ENCODE data around the gene NAT14.
"Not testable (repeated sequence)": the region's sequence is repeated elsewhere in the genome, so short reads cannot be mapped to it uniquely, and the experiment has no call there.

NAT14 gene

DNA sequence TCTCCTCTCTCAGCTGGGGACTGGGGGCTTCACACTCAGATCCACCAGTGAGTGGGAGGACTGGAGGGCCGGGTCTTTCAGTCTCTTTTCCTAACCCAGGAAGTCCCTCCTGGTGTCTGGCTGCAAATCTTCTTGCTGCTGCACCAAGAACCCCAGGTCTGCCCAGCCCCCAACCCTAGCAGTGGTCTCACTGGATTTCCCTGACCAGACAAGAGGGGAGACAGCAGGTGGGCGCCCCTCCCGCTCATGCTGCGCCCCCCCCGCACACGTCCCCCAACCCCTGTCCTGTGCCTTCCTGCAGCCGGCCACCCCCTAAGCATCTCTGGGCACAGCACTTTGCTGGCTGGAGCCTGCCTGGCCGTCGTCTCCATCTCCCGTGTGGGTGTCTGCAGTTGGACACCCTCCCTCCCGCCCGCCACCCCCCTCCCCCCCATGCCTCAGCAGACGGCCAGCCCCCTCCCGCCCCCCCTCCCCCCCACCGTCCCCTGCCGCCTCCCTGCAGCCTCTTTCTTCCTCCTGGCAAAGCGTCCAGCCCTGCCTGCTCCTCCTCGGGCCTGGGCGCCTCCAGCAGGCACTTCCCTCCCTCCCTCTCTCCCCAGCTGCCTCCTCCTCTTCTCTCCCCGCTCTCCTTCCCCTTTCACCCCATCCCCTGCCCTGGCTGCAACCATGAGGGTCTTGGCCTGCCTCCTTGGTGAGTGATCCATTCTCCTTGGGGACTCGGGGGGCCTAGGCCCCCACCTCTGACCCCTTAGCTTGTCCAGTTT is 3.1 kb downstream of the NAT14 start, which contains the start of gene SSC5D:
Gene SSC5D, plus strand, starts transcription at position 513 of the 764 bp plus-strand sequence. Its CDS starts 154 bp downstream, at position 667.
- peak; percentile 65 for DNase-seq

DNA sequence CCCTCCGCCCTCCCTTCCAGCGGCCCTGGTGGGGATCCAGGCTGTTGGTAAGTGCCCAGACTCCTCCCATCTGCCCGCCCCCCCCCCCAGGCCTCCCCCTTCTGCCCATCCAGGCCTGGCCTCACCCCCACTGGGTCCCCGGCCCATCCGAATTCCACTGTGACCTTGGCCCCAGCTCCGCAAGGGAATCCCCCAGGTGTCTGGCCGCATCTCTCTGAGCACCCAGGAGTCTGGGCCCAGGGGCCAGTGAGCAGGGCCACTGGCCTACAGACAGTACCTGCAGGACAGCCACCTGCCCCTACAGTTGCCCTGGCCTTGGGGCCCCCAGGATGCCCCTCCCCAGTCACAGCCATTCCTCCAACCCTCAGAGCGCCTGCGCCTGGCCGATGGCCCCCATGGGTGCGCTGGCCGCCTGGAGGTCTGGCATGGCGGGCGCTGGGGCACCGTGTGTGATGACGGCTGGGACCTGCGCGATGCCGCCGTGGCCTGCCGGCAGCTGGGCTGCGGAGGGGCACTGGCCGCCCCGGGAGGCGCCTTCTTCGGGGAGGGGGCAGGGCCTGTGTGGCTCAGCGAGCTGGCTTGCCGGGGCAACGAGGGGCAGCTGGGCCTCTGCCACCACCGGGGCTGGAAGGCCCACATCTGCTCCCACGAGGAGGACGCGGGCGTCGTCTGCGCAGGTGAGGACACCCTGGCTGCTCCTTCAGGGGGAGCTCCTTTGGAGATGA is 4.2 kb downstream of the NAT14 start:
- no peak for DNase-seq

DNA sequence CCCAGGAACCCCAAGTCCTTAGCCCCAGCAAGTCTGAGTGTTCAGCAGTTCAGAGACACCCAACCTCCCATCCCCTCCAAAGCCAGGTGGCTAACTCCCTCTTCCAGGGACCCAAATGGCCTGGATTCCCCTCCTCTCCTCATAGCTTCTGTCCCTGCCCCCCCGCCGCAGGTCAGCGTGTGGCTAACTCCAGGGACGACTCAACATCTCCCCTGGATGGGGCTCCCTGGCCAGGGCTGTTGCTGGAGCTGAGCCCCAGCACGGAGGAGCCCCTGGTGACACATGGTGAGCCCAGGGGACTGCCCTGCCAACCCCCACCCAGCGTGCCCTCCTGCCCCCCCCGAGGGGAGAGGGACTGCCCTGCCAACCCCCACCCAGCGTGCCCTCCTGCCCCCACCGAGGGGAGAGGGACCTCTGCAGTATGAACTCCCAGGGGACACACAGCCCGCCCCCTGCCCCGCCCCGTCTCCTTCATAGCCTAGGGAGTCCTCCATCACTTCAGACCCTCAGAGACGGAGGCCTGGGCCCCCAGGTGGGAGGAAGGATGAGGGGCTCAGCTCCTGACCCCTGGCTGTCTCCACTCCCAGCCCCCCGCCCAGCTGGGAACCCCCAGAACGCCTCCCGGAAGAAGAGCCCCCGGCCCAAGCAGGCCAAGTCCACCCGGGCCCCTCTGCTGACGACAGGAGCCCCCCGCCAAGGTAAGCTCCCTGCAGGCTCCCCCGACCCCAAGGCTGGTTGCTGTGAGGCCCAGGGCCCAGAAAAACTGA is 4.9 kb downstream of the NAT14 start:
- no peak for DNase-seq

DNA sequence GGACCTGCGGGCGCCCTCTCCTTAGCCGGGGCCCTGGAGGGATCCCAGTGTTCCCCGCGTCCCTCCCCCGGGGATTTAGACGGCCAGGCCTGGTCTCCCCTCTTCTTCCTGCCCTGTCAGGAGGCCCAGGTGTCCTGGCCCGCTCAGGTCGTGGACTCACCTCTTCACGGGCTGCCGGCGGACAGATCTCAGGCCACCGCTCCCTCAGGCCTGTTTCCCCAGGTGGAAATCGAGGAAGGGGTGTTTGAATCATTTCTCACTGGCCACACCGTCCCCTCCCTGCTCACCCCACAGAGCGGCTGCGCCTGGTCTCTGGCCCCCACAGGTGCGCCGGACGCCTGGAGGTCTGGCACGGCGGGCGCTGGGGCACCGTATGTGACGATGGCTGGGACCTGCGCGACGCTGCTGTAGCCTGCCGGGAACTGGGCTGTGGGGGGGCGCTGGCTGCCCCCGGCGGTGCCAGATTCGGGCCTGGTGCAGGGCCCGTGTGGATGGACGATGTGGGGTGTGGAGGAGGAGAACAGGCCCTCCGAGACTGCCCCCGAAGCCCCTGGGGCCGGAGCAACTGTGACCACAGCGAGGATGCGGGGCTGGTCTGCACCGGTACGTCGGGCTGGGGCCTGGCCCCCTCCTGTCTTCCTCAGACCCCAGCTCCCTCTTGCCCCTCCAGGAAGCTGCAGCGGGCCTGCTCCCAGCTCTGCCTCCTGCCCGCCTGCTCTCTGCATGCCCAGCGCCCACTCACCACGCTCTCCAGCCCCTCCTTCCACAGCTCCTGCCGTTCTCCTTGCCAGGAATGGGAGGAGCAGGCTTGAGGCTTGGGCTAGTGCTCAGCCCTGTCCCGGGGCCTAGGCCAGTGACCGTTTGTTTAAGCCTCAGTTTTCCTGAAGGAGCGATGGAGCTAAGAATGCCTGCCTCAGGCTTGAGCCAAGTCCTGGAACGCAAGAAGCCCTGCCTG is 5.8 kb downstream of the NAT14 start:
- DNase-seq: no peak

DNA sequence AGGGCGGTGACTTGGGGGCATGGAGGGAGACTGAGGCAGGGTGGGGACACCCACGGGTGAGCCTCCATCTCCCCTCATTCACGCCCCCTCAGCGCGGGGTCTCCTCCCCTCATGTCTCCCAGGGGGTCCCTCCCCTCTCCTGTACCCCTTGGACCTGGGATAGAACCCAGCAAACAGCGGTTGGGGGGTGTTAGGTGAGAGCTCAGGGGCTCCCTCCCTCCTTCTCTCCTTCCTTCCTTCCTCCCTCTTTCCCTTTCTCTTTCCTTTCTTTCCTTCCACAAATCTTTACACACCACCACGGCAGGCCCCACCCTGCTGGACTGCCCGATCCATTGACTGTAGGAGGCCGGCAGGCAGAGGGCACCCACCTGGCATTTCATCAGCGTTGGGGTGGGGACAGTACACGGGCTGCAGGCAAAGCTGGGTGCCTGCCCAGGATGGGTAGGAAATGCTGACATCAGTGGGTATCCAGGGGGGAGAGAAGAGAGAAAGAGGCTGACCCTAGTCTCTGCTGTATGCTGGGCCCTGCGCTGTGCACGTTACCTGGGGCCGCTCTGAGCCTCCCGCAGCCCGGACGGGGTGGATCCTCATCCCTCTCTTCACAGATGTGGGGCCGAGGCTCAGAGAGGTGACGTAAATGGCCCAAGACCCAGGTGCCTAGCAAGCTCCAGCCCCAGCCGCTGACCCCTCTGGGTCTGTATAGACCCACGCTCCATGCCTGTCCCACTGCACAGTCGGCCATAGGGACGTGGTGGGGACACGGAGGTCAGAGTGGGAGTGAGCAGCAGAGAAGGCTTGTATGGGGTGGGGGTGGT is 6.8 kb downstream of the NAT14 start:
- DNase-seq: no peak

DNA sequence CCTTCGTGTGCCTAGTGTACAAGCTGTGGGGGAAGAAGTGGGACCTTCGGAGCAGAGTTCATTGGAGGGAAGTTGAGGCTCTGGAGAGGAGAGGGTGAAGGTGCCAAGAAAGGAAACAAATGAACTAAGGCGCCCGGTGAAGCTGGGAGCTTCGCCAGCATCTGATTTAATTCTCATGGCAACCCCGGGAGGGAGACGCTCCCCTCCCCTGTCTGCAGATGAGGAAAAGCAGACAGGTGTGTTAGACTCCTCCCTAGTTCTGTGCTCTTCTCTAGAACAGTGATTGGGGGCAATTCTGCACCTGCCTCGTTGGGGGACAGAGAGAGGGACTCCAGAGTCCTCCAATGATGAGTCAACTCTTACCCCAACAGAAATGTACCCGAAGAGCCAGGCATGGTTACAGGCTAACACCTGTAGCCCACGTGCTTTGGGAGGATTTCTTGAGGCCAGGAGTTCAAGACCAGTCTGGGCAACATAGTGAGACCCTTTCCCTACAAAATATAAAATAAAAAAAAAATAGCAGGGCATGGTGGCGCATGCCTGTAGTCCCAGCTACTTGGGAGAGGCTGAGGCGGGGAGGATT is 7.5 kb downstream of the NAT14 start:
- no peak for DNase-seq

DNA sequence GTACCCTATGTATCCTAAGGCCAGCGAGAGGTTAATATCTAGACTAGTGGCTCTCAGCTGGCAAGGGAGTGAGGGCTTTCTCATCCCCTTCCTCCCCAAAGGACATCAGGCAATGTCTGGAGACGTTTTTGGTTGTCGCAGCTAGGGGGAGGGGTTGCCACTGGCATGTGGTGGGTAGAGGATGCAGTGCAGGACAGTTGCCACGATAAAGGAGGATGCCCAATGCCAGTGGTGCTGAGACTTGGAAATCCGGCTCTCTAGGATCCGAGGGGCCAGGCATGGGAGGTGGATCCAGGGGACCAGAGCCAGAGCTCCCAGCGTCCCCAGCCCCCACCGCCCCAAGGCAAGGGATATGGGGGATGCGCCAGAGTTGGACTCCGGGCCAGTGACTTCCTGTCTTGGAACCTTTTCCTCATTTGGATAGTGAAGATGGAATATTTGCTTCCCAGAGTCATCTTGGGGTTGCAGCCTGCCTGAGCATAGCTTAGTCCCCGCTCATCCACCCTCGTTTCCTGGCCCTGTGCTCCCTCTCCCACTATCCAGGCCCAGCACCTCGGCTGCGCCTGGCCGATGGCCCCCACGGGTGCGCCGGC is 8.2 kb downstream of the NAT14 start:
- DNase-seq: peak; percentile 47

DNA sequence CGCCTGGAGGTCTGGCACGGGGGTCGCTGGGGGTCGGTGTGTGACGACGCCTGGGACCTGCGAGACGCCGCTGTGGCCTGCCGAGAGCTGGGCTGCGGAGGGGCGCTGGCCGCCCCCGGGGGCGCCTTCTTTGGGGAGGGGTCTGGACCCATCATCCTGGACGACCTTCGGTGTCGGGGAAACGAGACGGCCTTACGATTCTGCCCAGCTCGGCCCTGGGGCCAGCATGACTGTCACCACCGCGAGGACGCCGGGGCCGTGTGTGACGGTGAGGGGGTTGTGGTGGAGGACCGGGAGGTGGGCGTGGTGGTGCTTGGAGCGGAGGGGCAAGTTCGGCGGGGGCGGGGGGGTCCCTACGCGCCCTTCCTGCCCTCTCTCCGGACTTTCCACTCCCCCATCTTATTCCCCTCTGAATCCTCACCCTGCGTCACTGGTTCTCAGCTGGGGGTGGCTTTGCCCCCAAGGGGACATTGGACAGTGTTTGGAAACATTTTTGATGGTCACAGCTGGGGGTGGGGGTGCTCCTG is 8.7 kb downstream of the NAT14 start:
- DNase-seq: no peak

DNA sequence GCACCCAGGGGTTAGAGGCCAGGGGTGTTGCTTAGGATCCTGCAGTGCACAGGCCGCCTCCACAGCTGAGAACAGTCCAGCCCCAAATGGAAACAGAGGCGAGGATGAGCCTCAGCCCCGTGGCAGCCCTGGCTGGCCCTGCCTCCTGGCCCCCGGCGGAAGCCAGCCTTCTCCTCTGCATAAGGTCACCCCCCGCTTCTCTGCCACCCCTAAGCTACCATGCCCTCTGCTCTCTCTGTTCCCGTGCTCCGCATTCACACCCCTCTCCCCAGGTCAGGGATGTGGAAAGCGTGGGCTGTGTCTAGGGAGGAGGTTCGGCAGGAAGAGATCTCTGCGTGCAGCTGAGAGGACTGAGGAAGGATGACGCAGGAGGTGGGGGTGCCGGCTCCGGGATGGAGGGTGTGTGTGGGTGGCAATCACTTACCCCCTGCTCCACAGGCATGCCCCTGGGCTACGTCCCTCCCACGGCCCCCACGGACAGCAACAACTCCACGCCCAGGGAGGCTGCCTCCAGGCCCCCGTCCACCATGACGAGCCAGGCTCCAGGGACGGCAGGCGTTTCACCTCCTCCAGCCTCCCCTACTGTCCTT is 9.3 kb downstream of the NAT14 start:
- peak; percentile 33 for DNase-seq

DNA sequence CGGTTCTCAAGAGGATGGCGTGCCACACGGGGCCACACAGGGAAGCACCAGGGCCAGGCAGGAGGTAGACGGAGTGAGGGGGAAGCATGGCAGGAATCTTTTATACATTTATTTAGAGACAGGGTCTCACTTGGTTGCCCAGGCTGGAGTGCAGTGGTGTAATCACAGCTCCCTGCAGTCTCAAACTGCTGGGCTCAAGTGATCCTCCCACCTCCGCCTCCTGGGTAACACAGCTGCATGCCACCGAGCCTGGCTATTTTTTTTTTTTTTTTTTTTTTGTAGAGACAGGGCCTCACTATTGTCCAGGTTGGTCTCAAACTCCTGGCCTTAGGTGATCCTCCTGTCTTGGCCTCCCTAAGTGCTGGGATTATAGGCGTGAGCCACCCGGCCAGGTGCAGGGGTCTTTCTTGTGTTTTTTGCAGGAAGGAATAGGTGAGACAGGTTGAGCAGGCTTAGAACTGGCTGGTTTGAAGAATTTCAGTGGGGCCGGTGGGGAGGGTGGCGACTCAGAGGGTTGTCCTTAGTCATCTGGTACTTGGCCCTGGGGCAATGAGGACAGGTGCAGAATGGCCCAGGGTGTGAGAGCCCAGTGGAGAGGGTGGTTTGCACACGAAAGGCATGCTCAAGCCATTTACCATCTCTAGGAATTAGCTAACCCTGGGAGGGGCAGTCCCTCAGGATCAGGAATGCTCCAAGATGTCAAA is 10.8 kb downstream of the NAT14 start:
- DNase-seq: no peak

DNA sequence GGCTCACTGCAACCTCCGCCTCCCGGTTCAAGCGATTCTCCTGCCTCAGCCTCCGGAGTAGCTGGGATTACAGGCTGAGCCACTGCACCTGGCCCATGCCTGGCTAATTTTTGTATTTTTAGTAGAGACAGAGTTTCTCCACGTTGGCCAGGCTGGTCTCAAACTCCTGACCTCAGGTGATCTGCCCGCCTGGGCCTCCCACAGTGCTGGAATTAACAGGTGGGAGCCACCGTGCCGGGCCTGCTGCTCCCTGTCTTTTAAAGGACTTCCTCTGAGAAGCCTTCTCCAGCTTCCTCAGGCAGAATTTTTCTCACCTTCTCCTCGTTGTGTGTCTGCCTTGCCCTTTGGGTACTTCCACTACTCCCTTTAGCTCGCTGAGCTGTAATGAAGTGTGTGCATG is 11.8 kb downstream of the NAT14 start:
- not testable (repeated sequence) for DNase-seq

DNA sequence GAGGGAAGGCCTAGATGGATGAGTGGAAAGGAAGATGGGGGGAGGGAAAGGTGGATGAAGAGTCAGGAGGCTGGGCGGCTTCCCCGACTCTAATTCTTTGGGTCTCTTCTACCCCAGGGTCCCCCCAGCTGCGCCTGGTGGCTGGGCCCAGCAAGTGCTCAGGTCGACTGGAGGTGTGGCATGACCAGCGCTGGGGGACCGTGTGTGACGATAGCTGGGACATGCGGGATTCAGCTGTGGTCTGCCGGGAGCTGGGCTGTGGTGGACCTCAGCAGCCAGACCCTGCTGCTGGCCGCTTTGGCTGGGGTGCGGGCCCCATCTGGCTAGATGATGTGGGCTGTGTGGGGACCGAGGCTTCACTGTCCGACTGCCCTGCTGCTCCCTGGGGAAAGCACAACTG is 12.8 kb downstream of the NAT14 start:
- DNase-seq: no peak

DNA sequence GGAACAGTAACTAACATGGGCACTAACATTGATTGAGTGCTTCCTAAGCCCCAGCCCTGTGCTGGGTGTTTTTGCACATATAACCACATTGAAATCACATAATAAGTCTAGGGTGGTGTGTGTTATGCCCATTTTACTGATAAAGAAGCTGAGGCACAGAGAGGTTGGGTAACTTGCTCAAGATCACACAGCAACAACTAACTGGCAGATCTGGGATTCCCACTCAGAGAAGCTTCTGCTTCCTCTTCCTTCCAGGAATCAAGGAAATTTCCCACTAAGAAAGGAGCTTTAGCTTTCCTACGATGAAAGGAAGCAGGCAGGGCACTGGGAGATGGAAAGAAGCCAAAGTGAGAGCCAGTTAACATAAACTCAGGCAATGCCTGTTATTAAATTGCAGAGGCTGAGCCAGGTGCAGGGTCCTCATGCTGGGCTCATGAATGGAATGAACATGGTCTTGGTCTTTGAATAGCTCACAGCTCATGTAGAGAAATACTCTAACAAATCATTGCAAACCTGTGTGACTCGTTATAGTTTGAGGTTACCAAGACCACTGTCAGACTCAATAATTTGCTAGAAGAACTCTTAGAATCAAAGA is 13.4 kb downstream of the NAT14 start:
- no peak for DNase-seq

DNA sequence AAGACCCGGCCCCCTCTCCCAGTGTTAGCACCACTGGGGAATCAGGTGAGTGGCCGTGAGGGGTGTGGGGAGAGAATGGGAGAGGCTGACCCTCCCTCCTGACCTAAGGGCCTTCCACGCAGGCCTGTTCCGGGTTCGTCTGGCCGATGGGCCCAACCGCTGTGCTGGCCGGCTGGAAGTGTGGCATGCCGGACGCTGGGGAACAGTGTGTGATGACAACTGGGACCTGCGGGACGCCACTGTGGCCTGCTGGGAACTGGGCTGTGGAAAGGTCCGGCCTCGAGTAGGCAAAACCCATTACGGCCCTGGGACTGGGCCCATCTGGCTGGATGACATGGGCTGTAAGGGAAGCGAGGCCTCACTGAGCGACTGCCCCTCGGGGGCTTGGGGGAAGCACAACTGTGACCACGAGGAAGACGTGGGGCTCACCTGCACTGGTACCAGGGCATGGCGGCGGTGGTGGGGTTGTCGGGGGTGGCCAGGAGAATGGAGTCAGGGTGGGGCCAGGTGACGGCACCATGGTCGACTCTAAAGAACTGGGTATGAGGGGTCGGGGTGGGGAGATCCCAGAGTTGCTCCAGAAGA is 15.5 kb downstream of the NAT14 start:
- no peak for DNase-seq

DNA sequence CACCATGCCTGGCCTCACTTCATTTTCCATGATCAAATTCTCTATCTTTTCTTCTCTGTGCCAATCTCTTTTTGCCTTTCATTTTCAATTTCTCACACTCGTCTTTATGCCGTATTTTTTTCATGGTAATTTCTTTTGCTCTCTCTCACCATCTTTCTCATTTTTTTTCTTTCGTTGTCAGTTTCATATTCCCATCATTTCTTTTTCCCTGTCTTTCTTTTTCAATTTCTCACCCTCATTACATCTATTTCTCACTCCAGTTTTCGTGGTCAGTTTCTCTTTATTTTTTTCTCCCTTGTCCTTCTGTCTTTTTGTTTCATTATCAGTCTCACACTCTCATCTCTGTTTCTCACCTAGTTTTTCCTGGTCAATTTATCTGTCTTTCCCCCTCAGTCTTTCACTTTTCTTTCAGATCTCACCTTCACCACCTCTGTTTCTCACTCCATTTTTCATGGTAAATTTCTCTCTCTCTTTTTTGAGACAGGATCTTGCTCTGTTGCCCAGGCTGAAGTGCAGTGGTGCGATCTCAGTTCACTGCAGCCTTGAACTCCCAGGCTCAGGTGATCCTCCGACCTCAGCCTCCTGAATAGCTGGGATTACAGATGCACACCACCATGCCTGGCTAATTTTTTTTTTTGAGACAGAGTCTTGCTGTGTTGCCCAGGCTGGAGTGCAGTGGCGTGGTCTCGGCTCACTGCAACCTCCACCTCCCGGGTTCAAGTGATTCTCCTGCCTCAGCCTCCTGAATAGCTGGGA is 17.4 kb downstream of the NAT14 start:
- no peak for DNase-seq

DNA sequence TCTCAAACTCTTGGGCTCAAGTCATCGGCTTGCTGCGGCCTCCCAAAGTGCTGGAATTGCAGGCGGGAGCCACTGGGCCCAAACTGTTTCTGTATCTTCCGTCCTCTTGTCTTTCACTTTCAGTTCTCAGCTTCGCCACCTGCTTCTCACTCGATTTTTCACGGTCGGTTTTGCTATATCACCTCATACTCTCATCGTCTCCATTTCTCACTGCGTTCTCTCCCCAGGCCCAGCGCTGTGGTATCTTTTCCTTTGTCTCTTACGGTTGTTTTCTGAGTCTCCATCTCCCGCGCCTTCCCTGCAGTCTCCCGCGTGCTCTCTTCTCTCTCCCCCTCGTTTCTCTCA is 18.1 kb downstream of the NAT14 start:
- no peak for DNase-seq

DNA sequence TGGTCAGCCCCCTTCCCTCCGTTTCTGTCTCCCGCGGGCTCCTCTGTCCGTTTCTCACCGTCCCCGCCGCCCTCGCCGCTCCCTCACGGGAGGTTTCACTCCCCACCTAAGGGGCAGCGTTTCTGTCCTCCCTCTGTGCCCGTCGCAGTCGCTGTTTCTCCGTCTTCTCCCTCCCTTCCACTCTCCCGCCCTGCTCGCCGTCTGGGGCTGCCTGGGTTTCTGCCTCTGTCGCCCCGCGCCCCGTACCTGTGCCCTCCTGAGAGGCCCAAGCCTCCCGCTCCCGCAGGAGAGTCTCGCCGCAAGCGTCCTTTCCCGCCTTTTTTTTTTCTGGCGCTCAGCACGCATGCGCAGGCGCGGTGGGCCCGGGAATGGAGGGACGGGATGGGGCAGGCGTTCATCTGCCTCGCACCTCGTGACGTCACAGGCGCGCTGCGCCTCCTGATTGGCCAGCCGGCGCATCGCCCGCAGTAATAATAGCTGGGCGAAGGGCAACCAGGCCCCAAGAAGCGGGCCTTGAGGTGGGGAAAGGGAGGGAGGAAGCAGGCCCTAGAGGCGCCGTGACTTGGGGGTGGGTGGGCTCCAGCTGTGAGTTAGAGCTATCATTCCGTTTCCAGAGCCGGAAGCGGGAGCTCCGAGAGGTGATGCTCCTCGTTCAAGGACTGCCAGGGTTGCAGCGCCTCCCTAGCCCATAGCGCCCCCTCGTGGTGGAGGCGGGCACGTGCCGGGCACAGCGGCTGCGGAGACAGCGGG is 18.7 kb downstream of the NAT14 start:
- DNase-seq: peak; percentile 89
